Measurements from ENCODE around the gene SMAD6.
A peak's percentile ranks its signal among the peaks of the same experiment; 100 is the strongest.

The SMAD6 gene

DNA sequence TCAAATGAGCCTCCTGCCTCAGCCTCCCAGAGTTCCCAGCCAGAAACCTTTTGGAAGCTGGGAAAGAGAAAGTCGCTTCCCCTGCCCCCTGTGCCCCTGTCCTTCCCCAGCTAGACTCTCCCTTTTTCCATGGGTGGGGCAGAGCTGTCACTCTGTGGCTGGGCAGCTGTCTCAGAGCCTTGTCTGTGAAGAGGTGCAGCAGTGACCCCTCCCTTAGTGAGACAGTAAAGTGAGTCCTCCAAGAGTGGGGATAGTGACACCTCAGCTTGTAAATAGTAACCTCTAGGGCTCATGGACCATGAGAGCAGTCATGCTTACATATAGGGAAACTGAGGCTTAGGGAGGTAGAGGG is 76.3 kb downstream of the SMAD6 start:
- DNase-seq, result no peak

DNA sequence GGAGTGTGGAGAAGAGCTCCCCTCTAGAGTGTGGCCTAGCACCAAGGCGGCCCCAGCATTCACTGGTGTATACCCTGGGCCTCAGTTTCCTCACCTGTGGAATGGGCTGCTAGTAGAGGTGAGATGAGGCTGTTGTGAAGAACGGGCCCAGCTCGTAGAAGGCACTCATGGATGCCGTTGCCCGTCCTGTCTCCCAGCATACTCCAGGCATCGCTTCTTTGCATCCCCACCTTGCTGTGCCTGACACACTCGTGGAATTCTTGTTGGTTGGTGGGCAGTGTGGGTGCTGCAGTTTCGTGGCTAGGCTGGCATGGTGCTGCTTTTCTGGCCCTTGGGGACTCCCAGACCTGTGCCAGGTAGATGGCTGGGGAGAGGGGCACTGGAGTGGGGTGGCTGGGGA is 76.7 kb downstream of the SMAD6 start:
- no peak for DNase-seq

DNA sequence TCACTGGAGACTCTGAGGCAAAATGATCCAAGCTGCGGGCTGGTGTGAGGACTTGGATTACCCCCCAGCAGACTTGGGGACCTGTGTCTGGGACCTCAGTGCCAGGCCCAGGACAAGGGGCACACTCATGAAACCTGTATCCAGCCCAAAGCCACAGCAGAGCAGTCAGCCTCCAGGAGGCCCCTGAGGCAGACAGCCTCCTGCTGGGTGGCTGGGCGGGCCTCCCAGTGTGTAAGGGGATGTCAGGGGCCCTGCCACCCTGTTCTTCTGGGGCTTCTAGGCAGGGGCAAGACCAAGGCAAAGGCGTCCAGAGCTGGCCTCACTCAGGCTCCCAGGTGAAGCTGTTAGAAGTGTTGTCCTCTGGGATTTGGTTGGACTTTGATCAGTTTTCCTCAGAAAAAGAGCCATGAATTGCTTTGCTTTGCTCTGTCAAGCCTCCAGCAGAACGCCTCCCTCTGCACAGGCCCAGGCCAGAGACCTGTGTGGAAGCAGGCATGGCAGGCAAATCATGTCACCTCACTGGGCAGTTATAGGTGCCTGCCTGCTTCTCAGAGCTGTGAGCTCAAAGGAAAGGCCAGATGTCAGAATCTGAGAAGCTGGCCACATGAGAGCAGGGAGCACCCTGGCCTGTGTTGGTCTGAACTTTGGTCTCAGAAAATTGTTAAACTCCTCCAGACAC is 77.4 kb downstream of the SMAD6 start:
- DNase-seq, result no peak

DNA sequence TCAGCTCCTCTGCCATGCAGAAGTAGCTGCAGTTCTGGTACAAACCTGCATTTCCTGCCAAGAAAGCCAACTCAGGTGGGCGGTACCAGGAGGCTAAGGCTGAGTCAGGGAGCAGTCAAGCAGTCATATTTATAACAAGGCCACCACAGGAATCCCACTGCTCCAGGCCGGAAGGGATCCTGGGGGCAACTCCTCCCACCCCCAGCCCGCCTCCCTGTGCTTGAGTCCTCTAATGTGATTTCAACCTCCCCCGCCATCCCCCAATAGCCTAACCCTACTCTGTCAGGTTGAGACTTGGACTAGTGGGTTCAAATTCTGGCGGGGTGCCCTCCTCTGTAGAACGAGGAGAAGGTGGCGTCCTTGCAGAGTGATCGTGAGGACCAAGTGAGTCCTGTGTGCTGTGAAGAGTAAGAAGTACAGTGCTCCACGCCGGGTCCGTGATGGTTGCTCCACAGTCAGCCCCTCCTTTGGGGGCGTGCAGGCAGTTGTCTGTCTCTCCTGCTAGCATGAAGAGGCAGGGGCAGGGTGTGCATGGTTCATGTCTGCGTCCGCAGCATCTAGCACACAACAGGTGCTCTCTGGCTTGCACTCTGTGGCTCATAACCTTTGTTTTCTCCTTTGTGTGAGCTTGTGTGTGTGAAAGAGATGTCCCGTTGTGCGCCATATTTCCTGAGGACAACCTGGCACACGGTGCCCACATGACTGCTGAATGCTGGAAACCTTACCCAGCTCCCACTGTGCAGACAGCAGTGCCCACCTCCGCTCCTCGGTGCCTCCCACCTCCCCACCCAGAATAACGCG is 78.3 kb downstream of the SMAD6 start:
- no peak for DNase-seq

DNA sequence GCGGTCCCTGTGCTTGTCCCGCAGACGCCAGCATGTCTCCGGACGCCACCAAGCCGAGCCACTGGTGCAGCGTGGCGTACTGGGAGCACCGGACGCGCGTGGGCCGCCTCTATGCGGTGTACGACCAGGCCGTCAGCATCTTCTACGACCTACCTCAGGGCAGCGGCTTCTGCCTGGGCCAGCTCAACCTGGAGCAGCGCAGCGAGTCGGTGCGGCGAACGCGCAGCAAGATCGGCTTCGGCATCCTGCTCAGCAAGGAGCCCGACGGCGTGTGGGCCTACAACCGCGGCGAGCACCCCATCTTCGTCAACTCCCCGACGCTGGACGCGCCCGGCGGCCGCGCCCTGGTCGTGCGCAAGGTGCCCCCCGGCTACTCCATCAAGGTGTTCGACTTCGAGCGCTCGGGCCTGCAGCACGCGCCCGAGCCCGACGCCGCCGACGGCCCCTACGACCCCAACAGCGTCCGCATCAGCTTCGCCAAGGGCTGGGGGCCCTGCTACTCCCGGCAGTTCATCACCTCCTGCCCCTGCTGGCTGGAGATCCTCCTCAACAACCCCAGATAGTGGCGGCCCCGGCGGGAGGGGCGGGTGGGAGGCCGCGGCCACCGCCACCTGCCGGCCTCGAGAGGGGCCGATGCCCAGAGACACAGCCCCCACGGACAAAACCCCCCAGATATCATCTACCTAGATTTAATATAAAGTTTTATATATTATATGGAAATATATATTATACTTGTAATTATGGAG is 79.1 kb downstream of the SMAD6 start:
- DNase-seq, result no peak

DNA sequence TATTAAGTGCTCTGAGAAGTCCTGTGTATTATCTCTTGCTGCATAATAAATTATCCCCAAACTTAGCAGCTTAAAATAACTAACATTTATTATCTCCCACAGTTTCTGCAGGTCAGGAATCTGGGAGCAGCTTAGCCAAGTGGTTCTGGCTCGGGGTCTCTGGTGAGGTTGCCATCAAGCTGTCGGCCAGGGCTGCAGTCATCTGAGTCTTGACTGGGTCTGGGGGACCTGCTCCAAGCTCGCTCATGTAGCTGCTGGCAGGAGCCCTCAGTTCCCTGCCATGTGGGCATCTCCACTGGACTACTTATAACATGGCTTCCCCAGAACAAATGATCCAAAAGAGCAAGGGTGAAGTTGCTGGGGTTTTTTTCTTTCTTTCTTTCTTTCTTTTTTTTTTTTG is 80.7 kb downstream of the SMAD6 start:
- no peak for DNase-seq

DNA sequence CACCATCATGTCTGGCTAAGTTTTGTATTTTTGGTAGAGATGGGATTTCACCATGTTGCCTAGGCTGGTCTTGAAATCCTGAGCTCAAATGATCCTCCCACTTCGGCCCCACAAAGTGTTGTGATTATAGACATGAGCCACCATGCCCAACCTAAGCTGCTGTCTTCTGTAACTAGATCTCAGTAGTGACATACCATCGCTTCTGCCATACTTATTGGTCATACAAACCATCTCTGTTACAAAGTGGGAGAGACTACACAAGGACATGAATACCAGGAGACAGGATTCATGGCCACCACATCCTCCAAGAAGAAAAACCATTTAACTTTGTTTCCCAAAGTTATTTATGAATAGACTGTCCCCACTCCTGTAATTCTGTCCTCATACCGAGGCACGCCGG is 81.3 kb downstream of the SMAD6 start:
- no peak for DNase-seq

DNA sequence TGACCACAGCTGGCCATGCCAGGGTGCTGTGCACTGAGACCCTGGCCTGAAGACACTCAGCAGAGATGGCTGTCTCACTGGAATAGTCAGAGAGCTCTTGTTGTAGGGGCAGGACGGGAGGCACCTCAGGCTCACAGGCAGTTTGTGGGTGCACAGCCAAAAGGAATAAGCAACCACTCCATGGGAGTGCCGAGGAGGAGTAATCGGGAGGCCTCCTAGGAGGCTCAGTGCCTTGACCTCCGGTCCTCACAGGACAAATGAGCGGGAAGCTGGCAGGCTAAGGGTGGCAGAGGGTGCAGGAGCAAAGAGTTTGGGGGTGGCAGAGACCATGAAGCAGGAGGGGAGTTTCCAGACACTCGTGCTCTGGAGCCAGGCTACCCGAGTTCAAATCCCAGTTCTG is 81.7 kb downstream of the SMAD6 start:
- DNase-seq, result no peak

DNA sequence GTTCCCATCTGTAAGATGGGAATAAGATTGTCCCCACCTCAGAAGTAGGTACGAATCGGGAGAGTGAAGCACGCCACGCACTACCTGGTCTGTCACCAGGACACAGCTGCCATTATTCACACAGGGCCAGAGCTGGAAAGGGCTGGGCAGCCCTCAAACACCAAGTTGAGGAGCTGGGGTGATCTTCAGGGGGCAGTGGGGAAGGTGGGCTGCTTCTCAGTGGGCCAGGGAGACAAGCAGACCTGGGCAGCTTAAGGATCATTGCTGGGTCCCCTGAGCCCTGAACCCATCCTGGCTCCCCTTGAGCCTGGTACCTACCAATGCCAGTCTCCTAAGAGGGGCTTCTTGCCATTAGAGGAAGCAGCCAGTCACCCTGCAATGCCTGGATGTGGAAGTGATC is 82.1 kb downstream of the SMAD6 start:
- DNase-seq, result no peak

DNA sequence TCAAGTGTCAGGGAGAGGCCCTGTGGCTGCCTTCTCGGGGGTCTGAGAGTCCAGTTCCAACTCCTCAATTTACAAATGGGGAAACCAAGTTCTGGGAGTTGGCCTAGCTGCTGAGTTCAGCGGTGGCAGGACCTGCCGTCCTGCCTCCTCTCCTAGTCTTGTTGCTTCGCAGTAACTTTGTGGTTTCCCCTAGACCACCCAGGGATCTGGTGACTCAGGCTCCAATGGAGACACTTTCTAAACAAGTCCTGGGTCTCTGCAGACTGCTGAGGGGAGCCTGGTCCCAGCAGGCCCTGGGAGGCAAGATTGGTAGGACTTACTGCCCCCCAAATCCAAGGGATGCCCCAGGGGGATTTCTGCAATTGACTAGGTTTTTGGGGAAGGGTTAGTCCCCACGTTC is 83.6 kb downstream of the SMAD6 start:
- DNase-seq, result no peak

DNA sequence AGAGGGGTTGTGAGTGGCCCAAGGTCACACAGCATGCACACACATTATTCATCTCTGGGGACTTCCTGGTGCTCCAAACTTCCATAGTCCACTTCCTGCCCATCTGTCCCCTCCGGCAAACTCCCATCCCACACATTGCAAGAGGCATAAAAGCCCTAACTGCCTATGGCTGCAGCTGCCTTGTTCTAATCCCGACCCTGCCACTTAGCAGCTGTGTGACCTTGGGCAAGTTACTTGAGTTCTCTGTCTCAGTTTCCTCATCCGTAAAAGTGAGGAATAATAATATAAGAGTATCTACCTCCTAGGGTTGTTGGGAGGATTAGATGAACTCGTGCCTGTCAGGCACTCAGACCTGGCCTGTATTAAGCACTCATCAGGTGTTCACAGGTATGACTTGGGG is 84.2 kb downstream of the SMAD6 start:
- DNase-seq, result no peak

DNA sequence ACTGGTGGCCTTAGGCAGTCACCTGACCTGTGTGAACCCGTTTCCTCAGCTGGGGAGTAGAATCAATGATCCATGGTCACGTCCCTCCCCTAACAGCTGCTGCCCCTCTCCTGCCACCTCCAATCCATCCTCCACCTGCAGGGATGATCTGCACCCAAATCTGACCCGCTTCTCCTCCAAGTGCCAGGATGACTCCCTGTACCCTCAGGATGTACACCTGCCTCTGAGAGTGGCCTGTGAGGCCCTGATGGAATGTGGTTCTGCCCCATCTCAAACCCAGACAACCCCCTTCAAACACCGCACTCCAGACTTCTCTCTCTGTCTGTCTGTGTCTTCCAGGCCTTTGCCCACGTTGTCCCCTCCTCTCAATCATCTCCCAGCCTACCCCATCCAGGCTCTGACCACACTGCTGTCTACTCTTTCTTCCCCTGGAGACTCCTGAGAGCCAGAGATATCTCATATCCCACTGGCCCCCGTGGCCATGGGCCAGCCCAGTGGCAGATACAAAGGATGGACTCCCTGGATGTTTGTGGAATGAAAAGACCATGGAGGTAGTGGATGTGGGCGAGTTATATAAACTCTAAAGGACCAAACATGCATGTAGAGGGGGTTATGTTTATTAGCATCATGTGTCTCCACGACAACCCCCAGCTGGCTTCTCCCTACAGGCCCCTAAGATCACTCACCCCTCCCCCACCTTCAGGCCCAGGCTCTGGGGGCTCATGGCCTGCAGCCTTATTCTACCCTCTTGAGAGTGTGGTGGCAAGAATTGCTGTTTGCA is 84.9 kb downstream of the SMAD6 start:
- DNase-seq, result no peak

DNA sequence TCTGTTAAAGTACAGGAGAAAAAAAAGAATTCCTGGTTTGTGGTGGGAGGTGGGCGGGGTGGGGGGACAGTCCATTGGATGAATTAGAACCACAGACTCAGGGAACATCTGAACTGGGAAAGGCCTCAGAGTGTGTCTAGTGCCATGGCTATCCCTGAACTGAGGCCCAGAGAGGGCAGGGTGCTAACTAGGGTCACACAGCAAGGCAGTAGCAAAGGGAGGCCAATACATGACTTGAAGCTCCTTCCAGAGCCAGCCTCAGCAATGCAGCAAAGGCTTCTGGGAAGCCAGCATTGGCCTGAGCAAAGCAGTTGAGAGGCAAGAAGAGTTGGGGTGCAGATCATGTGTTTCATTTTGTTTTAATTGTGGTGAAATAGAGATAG is 85.4 kb downstream of the SMAD6 start:
- DNase-seq, result no peak

DNA sequence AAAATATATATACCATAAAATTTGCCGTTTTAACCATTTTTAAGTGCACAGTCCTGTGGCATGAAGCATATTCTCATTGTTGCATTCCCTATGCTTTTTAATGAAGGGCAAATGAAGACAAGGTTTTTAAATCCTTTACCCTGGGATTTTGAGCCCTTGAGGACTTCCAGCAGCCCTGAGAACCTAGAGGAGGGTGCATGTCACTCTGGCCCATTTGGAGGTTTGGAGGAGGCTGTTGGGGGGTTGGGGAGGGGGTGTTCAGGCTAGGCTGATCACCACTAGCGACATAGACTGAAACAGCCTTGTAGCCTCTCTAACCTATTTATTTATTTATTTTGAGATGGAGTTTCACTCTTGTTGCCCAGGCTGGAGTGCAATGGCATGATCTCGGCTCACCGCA is 86.0 kb downstream of the SMAD6 start:
- no peak for DNase-seq

DNA sequence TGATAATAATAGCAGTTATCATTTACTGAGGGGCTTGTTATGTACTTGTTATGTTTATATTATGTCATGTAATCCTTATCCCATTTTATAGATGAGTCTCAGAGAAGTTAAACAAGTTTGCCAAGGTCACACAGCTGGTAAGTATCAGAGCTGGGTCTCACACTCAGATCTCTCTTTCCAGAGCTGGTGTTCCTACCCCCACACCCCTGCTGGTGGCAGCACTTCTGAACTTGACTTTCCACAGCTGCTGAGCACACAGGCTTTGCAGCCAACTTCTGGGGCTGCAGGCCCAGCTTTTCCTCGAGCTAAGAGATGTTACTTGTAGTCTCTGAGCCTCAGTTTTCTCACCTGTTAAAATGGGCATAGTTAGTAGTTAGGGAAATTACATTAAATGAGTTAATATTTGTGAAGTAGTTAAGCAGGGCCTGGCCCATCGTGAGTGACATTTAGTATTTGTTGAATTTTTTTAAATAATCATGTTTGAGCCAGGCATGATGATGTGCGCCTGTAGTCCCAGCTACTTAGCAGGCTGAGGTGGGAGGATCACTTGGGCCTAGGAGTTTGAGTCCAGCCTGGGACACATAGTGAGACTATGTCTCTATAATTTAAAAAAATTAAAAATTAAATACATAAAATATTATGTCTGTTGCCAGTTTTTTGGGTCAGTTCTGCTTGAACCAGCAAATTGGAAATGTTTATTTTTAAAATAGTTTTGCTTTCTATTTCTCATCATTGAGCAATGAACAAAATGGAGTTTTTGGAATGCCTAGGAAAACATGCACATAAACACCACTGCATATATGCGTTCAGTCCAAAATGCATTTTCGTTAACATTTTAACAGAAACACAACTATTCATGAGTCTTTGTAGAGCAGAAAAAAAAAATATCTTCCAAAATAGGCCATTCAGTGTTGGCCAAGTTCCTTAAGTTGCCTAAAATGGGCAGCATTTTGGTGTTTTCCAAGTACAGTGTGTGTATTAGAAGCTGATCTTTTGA is 87.3 kb downstream of the SMAD6 start:
- DNase-seq, result peak; percentile 70

DNA sequence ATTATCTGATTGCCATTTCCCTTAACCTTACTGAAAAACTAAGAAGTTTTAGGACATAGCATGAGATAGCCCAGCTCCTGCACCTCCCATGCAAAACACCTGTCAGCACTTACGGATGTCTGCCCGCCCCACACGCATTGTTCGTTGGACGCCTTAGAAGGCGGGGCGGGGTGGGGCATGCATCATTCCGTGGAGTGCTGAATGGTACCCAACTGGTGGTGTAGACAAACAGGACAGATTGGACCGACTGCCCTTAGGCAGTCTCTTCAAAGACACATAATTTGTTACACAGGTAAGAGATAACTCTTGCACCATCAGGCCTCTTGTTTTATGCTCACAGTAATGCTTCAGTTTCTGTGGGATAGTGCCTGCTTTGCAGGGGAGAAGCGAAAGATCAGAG is 93.8 kb downstream of the SMAD6 start:
- DNase-seq, result no peak

DNA sequence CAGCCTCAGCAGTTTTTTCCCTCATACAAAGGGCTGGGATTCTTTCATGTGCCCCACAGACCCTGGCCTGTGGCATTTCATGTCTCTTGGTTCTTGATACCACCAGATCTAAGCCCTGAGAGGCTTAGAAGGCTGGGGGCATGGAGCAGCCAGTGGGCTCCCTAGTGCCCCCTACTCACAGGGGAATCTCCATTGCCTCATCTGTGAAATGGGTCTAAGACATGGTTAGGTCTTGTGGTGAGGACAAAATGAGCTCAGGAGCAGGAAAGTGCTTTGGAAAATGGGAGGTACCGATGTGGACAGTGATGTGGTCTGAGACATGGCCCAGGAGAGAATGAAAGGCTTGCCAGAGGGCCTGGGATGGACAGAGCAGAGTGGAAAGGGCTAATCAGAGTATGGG is 94.3 kb downstream of the SMAD6 start:
- no peak for DNase-seq

DNA sequence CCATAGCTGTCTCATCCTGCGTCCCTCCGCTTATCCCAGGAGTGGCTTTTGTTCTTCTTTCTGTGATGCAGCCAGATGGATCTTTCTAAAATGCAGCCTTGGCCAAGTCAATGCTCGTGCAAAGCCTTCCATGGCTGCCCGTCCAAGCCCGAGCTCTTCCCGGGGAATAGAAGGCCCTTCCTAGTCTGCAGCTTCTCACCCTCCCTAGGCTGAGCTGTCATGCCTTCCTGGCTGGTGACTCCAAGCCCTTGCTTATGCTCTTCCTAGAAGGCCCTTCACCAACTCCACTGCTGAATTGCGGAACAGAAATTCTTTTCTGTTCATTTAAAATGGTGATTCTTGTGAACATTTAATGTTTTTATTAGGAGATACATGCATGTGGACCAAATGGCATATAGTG is 95.9 kb downstream of the SMAD6 start:
- DNase-seq, result no peak

DNA sequence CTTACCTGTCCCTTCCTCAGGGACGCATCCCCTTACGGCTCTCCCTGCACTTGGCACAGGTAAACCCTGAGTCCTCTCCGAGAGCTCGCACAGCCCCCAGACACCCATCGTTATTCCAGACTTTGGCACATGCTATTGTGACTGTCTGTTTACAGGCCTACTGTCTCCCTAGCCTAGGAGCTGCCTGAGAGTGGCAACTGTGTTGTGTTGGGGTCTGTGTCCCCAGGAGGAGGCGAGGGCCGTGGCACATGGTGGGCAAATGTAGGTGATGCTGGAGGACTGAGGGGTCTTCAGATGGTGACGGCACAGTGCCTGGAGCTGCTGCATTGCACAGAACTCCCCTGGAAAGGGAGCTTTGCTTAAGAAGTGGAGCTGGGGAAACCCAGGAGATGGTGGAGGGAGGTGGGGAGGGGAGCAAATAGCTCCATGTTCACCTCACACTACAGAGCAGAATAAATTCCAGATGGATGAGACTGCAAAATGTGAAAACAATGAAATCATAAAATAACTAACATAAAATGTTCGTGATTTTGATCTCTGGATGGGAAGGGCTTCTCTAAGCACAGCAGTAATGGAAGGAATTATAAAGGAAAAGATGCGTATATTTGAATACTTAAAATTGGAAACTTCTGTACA is 96.5 kb downstream of the SMAD6 start:
- no peak for DNase-seq

DNA sequence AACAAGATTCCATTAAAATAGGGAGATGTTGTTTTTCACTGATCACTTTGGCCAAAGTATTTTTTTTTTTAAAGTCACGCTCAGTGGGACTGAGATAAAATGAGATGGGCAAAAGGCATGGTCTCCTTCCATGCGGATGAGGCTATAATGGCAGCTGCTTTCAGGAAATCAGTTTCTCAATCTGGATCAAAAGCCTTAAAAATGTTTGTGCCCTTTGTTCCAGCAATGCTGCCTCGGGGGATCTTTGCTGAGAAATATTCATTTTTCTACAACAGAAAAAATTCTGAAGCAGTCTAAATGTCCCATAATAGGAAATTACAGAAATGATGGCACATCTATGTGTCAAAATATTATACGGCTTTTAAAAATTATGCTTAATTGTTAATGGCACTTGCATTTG is 97.2 kb downstream of the SMAD6 start:
- DNase-seq, result no peak

DNA sequence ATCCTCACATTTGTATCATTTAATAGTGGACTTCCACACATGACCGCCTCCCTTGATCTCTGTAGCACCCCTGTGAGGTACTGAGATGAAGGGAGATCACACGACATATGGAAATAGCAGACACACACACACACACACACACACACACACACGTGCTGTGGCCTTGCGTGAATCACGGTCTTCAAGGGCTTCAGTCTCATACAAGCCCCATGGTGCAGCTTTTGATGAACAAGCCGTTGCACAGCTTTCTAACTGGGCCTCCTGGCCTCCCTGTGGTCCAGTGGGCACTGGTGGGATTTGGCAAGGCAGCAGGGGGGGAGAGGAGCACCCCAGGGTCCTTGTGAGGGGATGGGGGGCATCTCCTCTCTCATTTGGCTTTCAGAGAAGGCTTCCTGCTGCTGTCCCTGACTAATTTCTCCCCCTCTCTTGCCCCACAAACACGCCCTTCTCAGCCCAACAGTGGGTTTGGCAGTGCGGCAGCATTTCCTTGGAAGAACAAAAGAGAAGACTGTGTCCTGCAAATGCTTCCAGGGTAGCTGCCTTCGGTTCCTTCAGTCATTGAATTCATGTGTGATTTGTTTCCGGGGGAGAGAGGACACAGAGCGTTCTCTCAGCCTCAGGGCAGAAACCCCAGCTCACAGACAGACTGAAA is 98.7 kb downstream of the SMAD6 start:
- DNase-seq, result no peak
